GM18519 (cell line): Measurements from ENCODE around the gene ERCC2.
"Not testable (repeated sequence)": the region's sequence is repeated elsewhere in the genome, so short reads cannot be mapped to it uniquely, and the experiment has no call there.

Source experiments
- ATAC-seq: cut with Tn5 transposase; IDR thresholded peaks from one replicate; pipeline ENCODE4 v1.9.1; 2021; ENCODE audit warnings: mild to moderate bottlenecking, moderate library complexity; ENCODE audit not compliant: unreplicated experiment, low FRiP score

The ERCC2 gene

GRCh38 chr19:45340232-45340898 lies 30.0 kb downstream of the ERCC2 start, which contains the start of gene KLC3:
KLC3 (plus strand) TSS chr19:45340750; CDS start chr19:45345542, 4,792 bp downstream.
- no peak for ATAC-seq

- no peak for ATAC-seq
These were observed 30.7 kb downstream of the ERCC2 start for GRCh38 chr19:45339629-45340028.

GRCh38 chr19:45336696-45337251 lies 33.6 kb downstream of the ERCC2 start:
- no peak for ATAC-seq

GRCh38 chr19:45334881-45335280 lies 35.5 kb downstream of the ERCC2 start:
- ATAC-seq, result not testable (repeated sequence)

GRCh38 chr19:45333609-45334303 lies 36.6 kb downstream of the ERCC2 start:
- ATAC-seq, result no peak

- no peak for ATAC-seq
These were observed 39.0 kb downstream of the ERCC2 start for GRCh38 chr19:45331411-45331810.

GRCh38 chr19:45327404-45328143 lies 42.8 kb downstream of the ERCC2 start:
- no peak for ATAC-seq

- ATAC-seq, result no peak
These were observed 45.9 kb downstream of the ERCC2 start for GRCh38 chr19:45324349-45324907.

- no peak for ATAC-seq
These were observed 46.7 kb downstream of the ERCC2 start for GRCh38 chr19:45323671-45324081.

- ATAC-seq, result no peak
These were observed 47.6 kb downstream of the ERCC2 start, which contains the start of gene CKM for GRCh38 chr19:45322744-45323281. CKM (minus strand) TSS chr19:45322875; CDS start chr19:45319713, 3,162 bp downstream.

- no peak for ATAC-seq
These were observed 48.1 kb downstream of the ERCC2 start for GRCh38 chr19:45322311-45322710.

- no peak for ATAC-seq
These were observed 48.5 kb downstream of the ERCC2 start for GRCh38 chr19:45321848-45322247.

- no peak for ATAC-seq
These were observed 49.2 kb downstream of the ERCC2 start for GRCh38 chr19:45320997-45321775.

- ATAC-seq, result no peak
These were observed 55.1 kb downstream of the ERCC2 start for GRCh38 chr19:45315304-45315703.

GRCh38 chr19:45314708-45315245 lies 55.6 kb downstream of the ERCC2 start:
- no peak for ATAC-seq

- ATAC-seq, result not testable (repeated sequence)
These were observed 58.1 kb downstream of the ERCC2 start for GRCh38 chr19:45312285-45312684.

- ATAC-seq, result no peak
These were observed 58.8 kb downstream of the ERCC2 start for GRCh38 chr19:45311621-45312020.

GRCh38 chr19:45309322-45309721 lies 61.1 kb downstream of the ERCC2 start:
- ATAC-seq, result not testable (repeated sequence)

- ATAC-seq, result no peak
These were observed 63.0 kb downstream of the ERCC2 start for GRCh38 chr19:45307361-45307760.
